Stimulated activated naive CD8-positive, alpha-beta T cell treated with anti-CD3 and anti-CD28 coated beads, Interleukin-15, Interleukin-2, amounts not matched to agents 100 ng/mL and 50 ng/mL, for 24 hours (primary cell): Measurements from ENCODE around the gene RPL13A.
A peak's percentile ranks its signal among the peaks of the same experiment; 100 is the strongest.

Experiments used
- H3K27ac Mint-ChIP-seq: one replicate; pipeline ENCODE4 v1.8.0; 2021; ENCODE audit warnings: mild to moderate bottlenecking, mixed read lengths
- H3K27me3 Mint-ChIP-seq: one replicate; pipeline ENCODE4 v1.8.0; 2021; ENCODE audit warnings: mixed read lengths
- H3K36me3 Mint-ChIP-seq: one replicate; pipeline ENCODE4 v1.8.0; 2021; ENCODE audit warnings: low read depth, mixed read lengths
- H3K4me1 Mint-ChIP-seq: one replicate; pipeline ENCODE4 v1.8.0; 2021; ENCODE audit warnings: low read depth, mixed read lengths
- H3K4me3 Mint-ChIP-seq: one replicate; pipeline ENCODE4 v1.8.0; 2021; ENCODE audit warnings: mild to moderate bottlenecking, mixed read lengths
- H3K9me3 Mint-ChIP-seq: one replicate; pipeline ENCODE4 v1.8.0; 2021; ENCODE audit warnings: mixed read lengths

The RPL13A gene

DNA sequence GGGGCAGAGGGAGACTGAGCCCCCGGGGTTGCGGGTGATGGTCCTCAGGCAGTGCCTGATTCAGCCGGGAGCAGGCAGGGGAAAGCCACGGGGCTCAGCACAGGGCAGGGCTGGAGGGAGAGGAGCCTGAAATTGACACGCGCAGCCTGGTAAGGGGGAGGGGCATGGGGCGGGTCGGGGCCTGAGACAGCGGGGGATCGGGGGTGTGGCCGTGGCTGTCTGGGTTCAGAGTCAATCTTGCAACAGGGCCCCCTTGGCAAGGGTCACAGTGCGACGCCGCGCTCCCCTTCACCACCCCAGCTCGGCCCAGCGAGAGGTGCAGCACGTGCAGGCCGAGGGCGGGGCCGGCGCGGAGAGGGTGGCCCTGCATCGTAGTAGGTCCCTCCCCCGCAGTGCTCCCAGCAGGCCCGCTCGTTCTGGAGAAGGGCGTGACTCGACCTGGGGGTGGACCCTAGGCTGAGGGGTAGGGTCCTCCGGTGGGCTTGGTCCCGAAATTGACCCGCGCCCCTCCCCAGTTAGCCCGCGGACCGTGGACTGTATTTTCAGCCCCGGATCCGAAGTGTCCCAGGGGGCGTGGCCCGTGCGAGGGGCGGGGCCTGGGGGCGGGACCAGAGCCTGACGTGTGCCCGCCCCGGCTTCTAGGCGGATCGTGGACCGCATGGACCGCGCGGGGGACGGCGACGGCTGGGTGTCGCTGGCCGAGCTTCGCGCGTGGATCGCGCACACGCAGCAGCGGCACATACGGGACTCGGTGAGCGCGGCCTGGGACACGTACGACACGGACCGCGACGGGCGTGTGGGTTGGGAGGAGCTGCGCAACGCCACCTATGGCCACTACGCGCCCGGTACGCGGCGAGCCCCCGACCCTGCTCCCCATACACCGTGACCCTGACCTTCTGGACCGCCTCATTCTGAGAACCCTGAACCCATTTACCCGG lies 46.4 kb downstream of the RPL13A start:
- Mint-ChIP-seq H3K27ac (peak overlapping the region; percentile 76), H3K36me3 (no peaks in the 10 kb centered on the region), H3K27me3 (no peaks in the 10 kb centered on the region), H3K4me1 (peaks cover 20% of the 10 kb centered on the region), H3K4me3 (peak overlapping the region; percentile 68), H3K9me3 (no peaks in the 10 kb centered on the region)

DNA sequence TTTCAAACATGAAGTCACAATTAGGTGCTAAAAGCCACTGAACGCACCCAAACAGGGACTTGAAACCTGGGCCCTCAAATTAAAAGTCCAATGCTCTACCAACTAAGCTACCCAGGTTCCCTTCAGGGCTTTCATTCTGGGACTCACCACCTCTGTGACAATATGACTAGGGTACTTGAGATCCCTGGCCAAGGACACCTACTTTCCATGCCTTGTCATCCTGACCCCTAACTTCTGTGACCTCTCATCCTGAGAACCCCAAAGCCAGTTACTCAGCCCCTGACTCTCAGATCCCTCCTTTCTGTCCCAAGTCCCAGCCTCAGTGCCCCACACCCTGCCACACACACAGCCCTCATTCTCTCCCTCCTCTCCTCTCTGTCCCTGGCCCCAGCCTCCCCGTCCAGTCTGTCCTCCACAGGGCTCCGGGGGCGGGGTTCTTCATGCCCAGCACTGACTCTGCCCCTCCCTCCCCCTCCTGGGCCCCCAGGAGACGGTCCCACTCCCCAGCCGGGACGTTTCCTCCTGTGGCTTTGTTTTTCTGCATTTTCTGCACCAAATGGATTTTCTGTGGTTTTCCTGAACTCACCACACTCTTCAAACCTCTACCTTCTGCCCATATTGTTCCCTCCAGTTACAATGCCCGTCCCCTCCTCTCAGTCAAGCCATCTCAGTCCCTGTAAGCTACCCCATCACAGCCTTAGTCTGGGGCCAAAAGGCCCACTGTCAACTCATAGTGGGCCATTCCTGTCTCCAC lies 47.4 kb downstream of the RPL13A start:
- Mint-ChIP-seq H3K36me3 (no peaks in the 10 kb centered on the region), H3K27ac (peak overlapping the region; percentile 64), H3K27me3 (no peaks in the 10 kb centered on the region), H3K4me1 (peaks cover 20% of the 10 kb centered on the region), H3K9me3 (no peaks in the 10 kb centered on the region), H3K4me3 (peak overlapping the region; percentile 68)

DNA sequence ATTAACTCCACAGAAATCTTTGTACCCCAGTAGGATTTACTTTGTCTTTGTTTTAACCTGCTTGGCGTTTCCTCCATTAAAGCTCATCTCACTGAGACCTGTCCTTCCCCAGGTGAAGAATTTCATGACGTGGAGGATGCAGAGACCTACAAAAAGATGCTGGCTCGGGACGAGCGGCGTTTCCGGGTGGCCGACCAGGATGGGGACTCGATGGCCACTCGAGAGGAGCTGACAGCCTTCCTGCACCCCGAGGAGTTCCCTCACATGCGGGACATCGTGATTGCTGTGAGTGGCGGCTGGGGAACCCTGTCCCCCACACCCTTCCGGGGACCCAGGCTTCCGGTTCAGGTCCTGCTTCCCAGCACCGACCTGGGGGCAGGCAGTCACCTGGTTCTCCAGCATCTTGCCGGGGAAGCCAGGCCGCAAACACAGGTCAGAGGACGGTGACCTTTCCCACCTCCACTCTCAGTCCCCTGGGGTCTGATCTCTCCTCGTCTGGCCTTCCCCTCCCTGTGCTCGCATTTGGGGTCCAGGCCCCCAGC lies 49.6 kb downstream of the RPL13A start:
- Mint-ChIP-seq H3K9me3 (no peaks in the 10 kb centered on the region), H3K4me3 (no peak overlapping the region), H3K4me1 (peaks cover 20% of the 10 kb centered on the region), H3K27me3 (no peaks in the 10 kb centered on the region), H3K27ac (no peak overlapping the region), H3K36me3 (no peaks in the 10 kb centered on the region)

DNA sequence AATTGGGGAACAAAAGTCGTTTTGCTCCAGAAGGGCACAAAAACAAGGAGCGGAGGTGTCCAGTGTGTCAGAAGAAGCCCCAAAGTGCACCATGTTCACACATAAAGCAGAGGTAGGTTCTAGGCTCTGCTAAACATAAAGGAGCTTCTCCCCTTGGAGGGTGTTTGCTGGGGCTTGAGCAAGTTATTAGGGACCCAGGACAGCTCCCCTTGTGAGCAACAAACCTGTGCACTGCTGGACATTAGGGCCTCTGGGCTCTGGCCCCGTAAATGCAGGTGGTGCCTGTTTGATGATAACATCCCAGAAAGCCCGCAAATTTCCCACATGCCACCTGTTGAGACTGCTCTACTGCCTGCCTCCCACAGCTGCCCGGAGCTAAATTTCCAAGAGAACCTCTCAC lies 51.2 kb downstream of the RPL13A start:
- no peaks in the 10 kb centered on the region for H3K27me3 Mint-ChIP-seq
- H3K4me1 Mint-ChIP-seq, result peaks cover 12% of the 10 kb centered on the region
- no peaks in the 10 kb centered on the region for H3K36me3 Mint-ChIP-seq
- no peak overlapping the region for H3K4me3 Mint-ChIP-seq
- H3K27ac Mint-ChIP-seq, result peak overlapping the region; percentile 19
- H3K9me3 Mint-ChIP-seq, result no peaks in the 10 kb centered on the region

DNA sequence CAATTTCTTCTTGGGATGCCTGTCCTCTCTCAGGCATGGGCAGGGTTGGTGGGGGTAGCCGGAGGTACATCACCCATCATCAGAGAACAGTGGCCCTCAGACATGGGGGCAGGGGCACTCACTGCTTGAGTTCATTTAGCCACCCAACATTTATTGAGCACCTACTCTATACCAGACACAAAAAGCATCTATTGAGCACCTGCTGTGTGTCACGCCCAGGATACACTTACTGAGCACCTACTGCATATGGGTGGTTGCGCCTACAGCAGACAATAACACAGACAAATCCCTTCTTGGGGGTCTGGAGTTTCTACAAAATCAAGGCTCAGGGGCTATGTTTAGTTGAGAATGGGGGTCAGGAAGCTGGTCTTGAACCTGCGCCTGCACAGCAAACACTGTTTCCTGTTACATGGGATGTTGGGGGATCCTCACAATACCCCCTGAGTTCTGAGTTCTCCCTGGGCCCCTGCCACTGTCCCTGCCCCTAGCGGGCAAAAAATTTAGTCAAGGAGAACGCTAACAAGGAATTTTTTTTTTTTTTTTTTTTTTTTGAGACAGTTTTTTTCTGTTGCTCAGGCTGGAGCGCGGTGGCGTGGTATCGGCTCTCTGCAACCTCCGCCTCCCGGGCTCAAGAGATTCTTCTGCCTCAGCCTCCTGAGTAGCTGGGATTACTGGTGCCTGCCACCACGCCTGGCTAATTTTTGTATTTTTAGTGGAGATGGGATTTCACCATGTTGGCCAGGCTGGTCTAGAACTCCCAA lies 52.0 kb downstream of the RPL13A start:
- no peak overlapping the region for H3K27ac Mint-ChIP-seq
- H3K4me1 Mint-ChIP-seq, result peaks cover 13% of the 10 kb centered on the region
- no peaks in the 10 kb centered on the region for H3K9me3 Mint-ChIP-seq
- no peaks in the 10 kb centered on the region for H3K27me3 Mint-ChIP-seq
- no peak overlapping the region for H3K4me3 Mint-ChIP-seq
- no peaks in the 10 kb centered on the region for H3K36me3 Mint-ChIP-seq
